GM20000 (cell line): ENCODE measurements around the gene IGSF21.

ENCODE experiments used
- DNase-seq: peaks from one replicate; pipeline ENCODE4 v3.0.0; 2012; ENCODE audit warnings: low spot score
- CTCF ChIP-seq: IDR thresholded peaks from 2 replicates; pipeline ENCODE4 v1.5.1; 2012; ENCODE audit warnings: mild to moderate bottlenecking, control low read depth; ENCODE audit errors: extremely low read depth, missing control alignments

Gene IGSF21

GRCh38 chr1:18417316-18418269 lies 310.0 kb downstream of the IGSF21 start:
- DNase-seq = no peak
- no peak for TF ChIP-seq CTCF

- no peak for DNase-seq
- no peak for TF ChIP-seq CTCF
Measured at GRCh38 chr1:18419113-18419844, 311.7 kb downstream of the IGSF21 start.

- no peak for DNase-seq
- no peak for TF ChIP-seq CTCF
Measured at GRCh38 chr1:18419845-18420184, 312.2 kb downstream of the IGSF21 start.

GRCh38 chr1:18422076-18422777 lies 314.6 kb downstream of the IGSF21 start:
- TF ChIP-seq CTCF = no peak
- DNase-seq = no peak

GRCh38 chr1:18422954-18423353 lies 315.4 kb downstream of the IGSF21 start:
- TF ChIP-seq CTCF = no peak
- DNase-seq = no peak

- no peak for TF ChIP-seq CTCF
- no peak for DNase-seq
Measured at GRCh38 chr1:18426580-18426979, 319.0 kb downstream of the IGSF21 start.
